ENCODE data around the gene SCT. TPM values are rescaled to one million over a fixed set of nuclear protein-coding genes. Genes with fewer than 3 reads are reported as not detected.

The SCT gene
- total RNA-seq: not detected in 2 replicates

GRCh38 chr11:626475-627307, at the start of gene SCT:
Gene SCT (minus strand): TSS chr11:627181. CDS start chr11:627143, 38 bp downstream.

GRCh38 chr11:636511-637332, 9.7 kb upstream of the SCT start, which contains the start of gene DRD4:
Gene DRD4 (plus strand): TSS chr11:637269. CDS start chr11:637305, 36 bp downstream.

GRCh38 chr11:624705-625635, 2.0 kb downstream of the SCT start, which contains the start of gene CDHR5:
Gene CDHR5 (minus strand): TSS chr11:624955. CDS start chr11:624902, 53 bp downstream.

GRCh38 chr11:615504-616319, 11.3 kb downstream of the SCT start, which contains the start of gene IRF7:
Gene IRF7 (minus strand): TSS chr11:615950. CDS start chr11:615364, 586 bp downstream.

Other genes starting within 250 kb of the SCT start
- 290 and 382 TPM in 2 replicates for gene PKP3, start 233.0 kb downstream of the SCT start, total RNA-seq
- 16.9 and 26.4 TPM in 2 replicates for gene SIGIRR, start 212.2 kb downstream of the SCT start, total RNA-seq
- gene ANO9, start 185.2 kb downstream of the SCT start, total RNA-seq: 7.7 and 16.4 TPM in 2 replicates
- 35.7 and 42.2 TPM in 2 replicates for gene PTDSS2, start 176.9 kb downstream of the SCT start, total RNA-seq
- gene RNH1, start 119.9 kb downstream of the SCT start, total RNA-seq: 433 and 438 TPM in 2 replicates
- 85.5 and 92.5 TPM in 2 replicates for gene HRAS, start 91.6 kb downstream of the SCT start, total RNA-seq
- 0.21 and 0.48 TPM in 2 replicates for gene LRRC56, start 89.7 kb downstream of the SCT start, total RNA-seq
- gene LMNTD2, start 66.4 kb downstream of the SCT start, total RNA-seq: 1.7 and 3.2 TPM in 2 replicates
- 49.7 and 60.0 TPM in 2 replicates for gene RASSF7, start 66.2 kb downstream of the SCT start, total RNA-seq
- 20.7 and 28.9 TPM in 2 replicates for gene PHRF1, start 50.7 kb downstream of the SCT start, total RNA-seq
- 10.8 and 21.7 TPM in 2 replicates for gene IRF7, start 11.2 kb downstream of the SCT start, total RNA-seq
- not detected in 2 replicates for gene CDHR5, start 2.2 kb downstream of the SCT start, total RNA-seq
- not detected in 2 replicates for gene DRD4, start 10.1 kb upstream of the SCT start, total RNA-seq
- 31.1 and 41.1 TPM in 2 replicates for gene DEAF1, start 68.0 kb upstream of the SCT start, total RNA-seq
- 4.8 and 15.6 TPM in 2 replicates for gene TMEM80, start 68.6 kb upstream of the SCT start, total RNA-seq
- gene EPS8L2, start 79.0 kb upstream of the SCT start, total RNA-seq: 165 and 183 TPM in 2 replicates
- 259 and 288 TPM in 2 replicates for gene TALDO1, start 120.3 kb upstream of the SCT start, total RNA-seq
- 19.5 and 23.2 TPM in 2 replicates for gene GATD1, start 150.3 kb upstream of the SCT start, total RNA-seq
- not detected in 2 replicates for gene CEND1, start 162.9 kb upstream of the SCT start, total RNA-seq
- gene SLC25A22, start 171.1 kb upstream of the SCT start, total RNA-seq: 9.2 and 11.3 TPM in 2 replicates
- 4.8 and 7.2 TPM in 2 replicates for gene PIDD1, start 178.1 kb upstream of the SCT start, total RNA-seq
- gene RPLP2, start 182.8 kb upstream of the SCT start, total RNA-seq: 347 and 511 TPM in 2 replicates
- 11.1 and 11.9 TPM in 2 replicates for gene PNPLA2, start 191.7 kb upstream of the SCT start, total RNA-seq
- 0.43 and 2.4 TPM in 2 replicates for gene CRACR2B, start 200.7 kb upstream of the SCT start, total RNA-seq
- 274 and 430 TPM in 2 replicates for gene CD151, start 205.8 kb upstream of the SCT start, total RNA-seq
- 15.1 and 37.4 TPM in 2 replicates for gene POLR2L, start 215.3 kb upstream of the SCT start, total RNA-seq
- 45.0 and 53.3 TPM in 2 replicates for gene TSPAN4, start 215.7 kb upstream of the SCT start, total RNA-seq

Data from tracheal epithelial cell (primary cell).